NK-92 treated with Interleukin-12 subunit alpha and Interleukin-12 subunit beta, amount 100 ng/mL, for 24 hours (cell line): Measurements from ENCODE around the gene CFAP46.

Source experiments
- DNase-seq: peaks from one replicate; lab custom pipeline; 2025; lab: John Stamatoyannopoulos, UW

Gene CFAP46

DNA sequence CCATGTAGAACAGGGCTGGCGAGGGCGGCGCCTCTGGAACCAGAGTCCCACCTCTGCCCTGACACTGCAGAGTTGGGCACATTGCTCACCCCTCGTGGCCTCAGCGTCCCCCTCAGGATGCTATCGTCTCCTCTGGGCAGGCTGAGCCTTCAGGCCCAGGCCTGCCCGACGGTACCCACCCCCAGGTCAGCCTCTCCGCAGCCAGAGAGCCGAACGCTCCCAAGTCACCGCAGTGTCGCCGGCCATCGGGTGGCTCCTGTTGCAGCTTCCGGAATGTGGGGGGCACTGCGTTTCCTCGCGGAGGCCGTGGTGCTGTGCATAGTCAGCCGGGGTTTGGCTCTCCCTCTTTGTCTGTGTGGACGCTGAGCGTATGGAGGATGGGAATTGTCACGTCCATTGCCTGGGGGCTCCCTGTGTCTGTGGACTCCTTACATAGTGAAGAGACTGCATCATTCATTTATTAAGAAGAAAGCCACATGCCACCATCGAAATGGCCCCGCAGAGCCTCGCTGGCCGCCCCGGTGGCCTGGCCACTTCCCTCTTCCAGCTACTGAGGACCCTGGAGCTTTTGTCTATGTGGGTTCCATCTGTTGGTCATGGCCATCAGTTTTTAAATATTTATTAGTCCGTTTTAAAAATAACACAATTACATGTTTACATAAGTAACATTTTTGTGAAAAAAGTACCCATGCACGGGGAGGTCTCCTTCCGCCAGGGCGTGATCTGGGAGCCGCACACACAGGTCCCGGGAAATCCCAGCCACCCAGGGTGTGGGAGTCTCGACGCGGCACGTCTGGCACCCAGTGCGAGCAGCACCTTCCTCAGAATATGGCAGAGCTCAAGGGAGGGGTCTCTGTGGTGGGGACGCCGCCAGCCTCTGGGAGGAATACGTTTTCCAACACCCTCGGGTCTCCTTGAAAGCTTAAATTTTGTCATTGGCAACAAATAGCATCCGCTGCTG is 172.0 kb downstream of the CFAP46 start:
- DNase-seq = no peak

DNA sequence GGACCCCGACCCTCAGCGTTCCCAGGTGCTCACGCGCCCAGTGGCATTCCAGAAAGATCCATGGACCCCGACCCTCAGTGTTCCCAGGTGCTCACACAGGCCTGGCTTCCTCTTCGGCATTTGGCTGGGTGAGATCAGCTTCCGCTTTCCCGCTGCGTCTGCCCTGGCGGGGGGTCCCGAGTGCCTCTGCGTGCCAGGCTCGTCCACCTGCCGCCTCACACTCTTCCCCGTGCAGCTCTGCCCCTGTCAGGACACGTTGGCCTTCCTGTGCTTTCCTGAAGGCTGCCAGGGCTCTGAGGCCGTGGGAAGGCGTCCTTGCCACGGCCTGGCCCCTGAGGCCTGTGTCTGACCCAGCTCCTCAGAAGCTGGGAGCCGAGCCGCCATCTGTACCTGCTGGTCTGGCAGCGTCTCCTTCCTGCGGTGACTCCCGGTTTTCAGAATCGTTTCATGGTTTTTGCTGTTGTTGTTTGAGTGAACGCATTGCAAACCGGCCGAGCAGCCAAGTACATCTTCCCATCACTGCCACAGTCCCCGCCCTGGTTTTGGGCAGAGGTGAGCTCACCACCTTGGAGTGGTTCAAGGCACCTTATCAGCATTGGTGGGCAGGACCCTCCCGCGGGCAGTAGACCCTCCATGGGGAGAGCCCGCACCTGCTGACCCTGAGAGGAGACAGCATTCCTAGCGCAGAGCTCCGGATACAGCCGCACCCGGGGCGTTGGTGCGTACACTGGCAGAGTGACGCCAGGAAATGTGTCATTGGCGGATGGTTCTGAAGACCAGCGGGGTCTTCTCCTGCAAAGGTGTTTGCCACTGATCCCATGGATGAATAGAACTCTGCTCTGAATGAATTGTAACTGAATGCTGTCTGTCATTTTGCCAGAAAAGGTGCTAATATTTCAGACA is 173.8 kb downstream of the CFAP46 start:
- no peak for DNase-seq

DNA sequence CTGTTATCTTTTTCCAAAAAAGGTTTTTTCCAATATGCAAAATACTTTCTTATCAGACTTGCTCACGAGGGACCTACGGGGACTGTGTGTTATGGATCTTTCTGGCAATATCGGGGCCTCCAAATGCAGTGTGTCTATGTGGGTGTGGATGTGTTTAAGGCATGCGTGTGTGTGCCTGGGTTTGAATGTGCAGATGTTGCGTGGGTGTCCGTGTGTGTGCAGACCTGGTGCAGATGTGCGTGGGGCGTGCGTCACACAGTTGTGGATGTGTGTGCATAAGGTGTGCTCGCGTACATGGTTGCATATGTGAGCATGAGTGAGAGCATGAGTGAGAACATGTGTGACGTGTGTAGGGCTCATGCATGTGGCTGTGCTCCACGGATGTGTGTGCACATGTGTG is 176.1 kb downstream of the CFAP46 start:
- DNase-seq = no peak

DNA sequence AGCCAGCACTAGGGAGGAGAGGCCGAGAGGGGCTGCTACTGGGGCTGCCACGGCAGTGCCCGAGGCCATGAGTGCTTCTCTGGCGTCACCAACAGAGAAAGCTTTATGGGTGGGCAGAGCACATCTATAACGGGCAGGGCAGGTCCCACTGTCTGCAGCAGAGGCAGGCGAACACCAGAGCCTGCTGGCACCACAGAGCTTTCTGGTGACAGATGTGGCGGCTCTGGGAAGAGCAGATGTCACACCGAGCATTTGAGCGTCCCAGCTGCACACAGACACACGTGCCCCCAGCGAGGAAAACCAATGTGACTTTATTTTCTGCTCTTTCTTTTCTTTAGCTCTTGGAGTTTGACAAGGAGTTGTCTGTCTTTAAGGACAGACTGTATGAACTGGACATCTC is 176.9 kb downstream of the CFAP46 start:
- no peak for DNase-seq

DNA sequence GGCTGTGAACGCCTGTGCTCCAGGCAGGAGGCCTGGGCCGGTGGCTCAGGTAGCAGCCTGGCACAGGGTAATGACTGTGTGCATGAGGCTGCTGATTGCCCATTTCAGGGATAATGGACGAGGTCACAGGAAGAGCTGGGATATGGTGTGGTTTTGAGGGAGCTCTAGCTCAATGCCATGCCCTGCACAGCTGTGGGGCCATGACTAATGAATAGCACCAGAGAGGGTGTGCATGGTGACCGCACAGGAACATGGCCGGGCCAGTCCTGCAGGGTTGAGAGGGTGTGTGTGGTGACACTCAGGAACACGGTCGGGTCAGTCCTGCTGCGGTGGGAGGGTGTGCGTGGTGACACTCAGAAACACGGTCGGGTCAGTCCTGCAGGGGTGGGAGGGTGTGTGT is 178.3 kb downstream of the CFAP46 start:
- no peak for DNase-seq

DNA sequence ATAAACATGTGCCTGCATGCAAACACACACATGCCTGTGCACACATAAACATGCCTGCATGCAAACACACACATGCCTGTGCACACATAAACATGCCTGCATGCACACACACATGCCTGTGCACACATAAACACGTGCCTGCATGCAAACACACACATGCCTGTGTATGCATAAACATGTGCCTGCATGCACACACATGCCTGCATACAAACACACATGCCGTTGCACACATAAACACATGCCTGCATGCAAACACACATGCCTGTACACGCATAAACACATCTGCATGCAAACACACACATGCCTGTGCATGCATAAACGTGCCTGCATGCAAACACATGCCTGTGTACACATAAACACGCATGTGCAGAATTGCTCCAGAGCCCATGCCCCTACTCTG is 178.8 kb downstream of the CFAP46 start:
- no peak for DNase-seq

DNA sequence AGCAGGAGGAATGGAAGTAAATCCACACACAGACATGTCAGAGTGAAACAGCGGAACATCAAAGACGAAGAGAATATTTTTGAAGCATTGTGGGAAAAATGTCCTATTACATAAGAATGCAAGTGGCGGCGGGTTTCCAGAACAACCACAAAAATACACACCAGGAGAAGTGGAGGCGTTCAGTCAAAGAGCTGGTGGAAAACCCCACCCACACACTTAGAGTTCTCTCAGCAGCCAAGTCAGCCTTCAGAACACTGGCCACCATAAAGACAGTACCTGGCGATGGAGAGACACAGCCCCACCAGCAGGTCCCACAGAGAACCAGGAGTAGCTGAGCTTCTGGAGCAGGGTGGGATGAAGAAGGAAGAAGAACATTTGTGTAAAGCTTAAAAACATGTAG is 180.1 kb downstream of the CFAP46 start:
- no peak for DNase-seq

DNA sequence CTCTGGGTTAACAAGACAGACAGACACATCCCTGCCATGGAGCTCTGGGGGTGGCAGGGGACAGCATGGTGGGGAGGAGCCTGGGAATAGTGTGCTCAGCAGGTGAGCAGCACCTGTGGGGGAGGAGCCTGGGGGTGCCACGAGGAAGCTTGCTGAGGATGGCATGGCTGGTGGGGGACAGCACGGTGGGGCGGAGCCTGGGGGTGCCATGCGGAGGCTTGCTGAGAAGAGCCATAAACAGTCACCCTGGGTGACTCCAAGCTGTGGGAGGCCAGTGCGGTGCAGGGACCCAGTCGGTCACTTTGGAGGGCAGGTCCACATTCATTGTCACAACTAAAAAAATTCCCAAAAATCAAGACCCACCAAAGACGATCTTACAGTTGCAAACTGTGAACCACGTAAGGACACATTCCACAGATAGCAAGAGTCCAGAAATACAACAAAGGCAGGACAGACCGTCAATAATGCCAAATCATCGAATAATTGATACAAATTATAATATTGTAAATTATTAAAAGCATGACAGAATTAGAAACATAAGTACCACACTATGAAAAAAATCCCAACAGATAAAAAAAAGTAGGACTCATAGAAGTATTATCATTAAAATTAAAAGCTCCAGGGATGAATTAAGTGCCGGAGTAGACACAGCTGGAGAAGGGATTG is 180.8 kb downstream of the CFAP46 start:
- no peak for DNase-seq

DNA sequence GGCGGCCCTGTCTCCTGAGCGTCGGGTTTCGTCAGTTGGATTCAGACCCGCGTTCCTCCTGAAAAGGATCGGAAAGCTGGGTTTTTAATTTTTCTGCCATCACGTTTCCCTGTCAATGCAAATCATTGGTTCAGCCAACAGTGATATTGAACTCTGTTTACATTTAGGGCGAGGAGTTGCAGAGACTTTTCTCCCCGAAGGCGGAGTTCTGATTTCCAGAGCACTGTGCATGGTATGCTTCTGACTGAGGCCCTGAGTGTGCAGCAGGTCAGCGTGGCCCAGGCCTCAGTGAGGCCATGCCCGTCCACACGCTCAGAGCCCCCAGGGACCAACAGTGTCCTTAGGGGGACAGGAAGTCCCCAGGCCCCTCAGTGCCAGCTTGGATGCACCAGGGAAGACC is 183.5 kb downstream of the CFAP46 start:
- DNase-seq = no peak
